SK-N-SH (cell line): ENCODE data around the gene TNIP3. TPM values are rescaled to one million over a fixed set of nuclear protein-coding genes. Genes with fewer than 3 reads are reported as not detected.

Experiments used
- CTCF ChIA-PET: fragments of 300-600, 350-600 bp; formaldehyde crosslinking; extraction: SDS; loops from one replicate; lab custom pipeline; 2021; lab: Yijun Ruan, JAX
- POLR2A ChIA-PET: fragments of 350-600 bp; sonication (Branson Sonifier 250); formaldehyde crosslinking; extraction: SDS; loops from one replicate; lab custom pipeline; 2020; ENCODE audit warnings: antibody characterized with exemption, inconsistent platforms; lab: Yijun Ruan, JAX
- DNase-seq: peaks from one replicate; pipeline ENCODE4 v3.0.0; 2012
- H2AFZ ChIP-seq: fragments of 200-600 bp; sonication (generic); 2 replicates; pipeline ENCODE4 v1.8.1; 2016; ENCODE audit warnings: antibody characterized with exemption, mild to moderate bottlenecking, low read depth
- H3F3A ChIP-seq: fragments of 200-600 bp; sonication (generic); replicated peaks from 2 replicates; pipeline ENCODE3; 2016; ENCODE audit warnings: antibody characterized with exemption, mild to moderate bottlenecking; ENCODE audit not compliant: insufficient read depth
- H3K27ac ChIP-seq, 2 experiments: fragments of 200-500 bp in 1 of 2; fragments of 200-600 bp in 1 of 2; sonication (Bioruptor generic) in 1 of 2; sonication (generic), shearing (Covaris generic) in 1 of 2; 2 replicates each; pipeline versions ENCODE4 v1.5.1 to v1.6.1; 2014 to 2016; ENCODE audit warnings: low read depth in 2 of 2, inconsistent platforms in 1 of 2, low read length in 1 of 2, mild to moderate bottlenecking in 1 of 2, mixed read lengths in 1 of 2
- H3K27me3 ChIP-seq: fragments of 200-600 bp; sonication (generic), shearing (Covaris generic); 2 replicates; pipeline ENCODE4 v1.6.1; 2016; ENCODE audit warnings: mixed run types; ENCODE audit not compliant: insufficient read depth
- H3K36me3 ChIP-seq, 2 experiments: fragments of 200-500 bp in 1 of 2; fragments of 200-600 bp in 1 of 2; sonication (Bioruptor generic) in 1 of 2; sonication (generic) in 1 of 2; replicated peaks in 1 of 2; 2 replicates each; pipeline versions ENCODE3 to v1.5.1; 2014 to 2016; ENCODE audit warnings: low read length in 1 of 2, mild to moderate bottlenecking in 1 of 2; ENCODE audit not compliant: insufficient read depth in 2 of 2, control insufficient read depth in 1 of 2
- H3K4me1 ChIP-seq, 2 experiments: fragments of 200-500 bp in 1 of 2; fragments of 200-600 bp in 1 of 2; sonication (Bioruptor generic) in 1 of 2; sonication (generic), shearing (Covaris generic) in 1 of 2; 2 replicates each; pipeline versions ENCODE4 v1.5.1 to v1.6.1; 2014 to 2016; ENCODE audit warnings: low read depth in 1 of 2, low read length in 1 of 2, mixed run types in 1 of 2; ENCODE audit not compliant: insufficient read depth in 2 of 2, control insufficient read depth in 1 of 2
- H3K4me2 ChIP-seq: fragments of 200-600 bp; sonication (generic), shearing (Covaris generic); 2 replicates; pipeline ENCODE4 v1.6.1; 2017; ENCODE audit warnings: mixed run types
- H3K4me3 ChIP-seq, 2 experiments: fragments of 200-500 bp in 1 of 2; fragments of 200-600 bp in 1 of 2; sonication (Bioruptor generic) in 1 of 2; sonication (generic), shearing (Covaris generic) in 1 of 2; 2 replicates each; pipeline versions ENCODE4 v1.5.1 to v1.8.1; 2014 to 2016; ENCODE audit warnings: low read depth in 2 of 2, inconsistent platforms in 1 of 2, low read length in 1 of 2, mild to moderate bottlenecking in 1 of 2, mixed read lengths in 1 of 2, moderate library complexity in 1 of 2
- H3K79me2 ChIP-seq: fragments of 200-600 bp; sonication (generic); 2 replicates; pipeline ENCODE4 v1.8.1; 2017; ENCODE audit warnings: mild to moderate bottlenecking; ENCODE audit not compliant: insufficient read depth
- H3K9ac ChIP-seq: fragments of 200-600 bp; sonication (generic); 2 replicates; pipeline ENCODE4 v1.6.1; 2017; ENCODE audit warnings: mixed run types
- H3K9me2 ChIP-seq: fragments of 200-600 bp; sonication (generic); 2 replicates; pipeline ENCODE4 v1.6.1; 2017; ENCODE audit warnings: mixed run types
- H3K9me3 ChIP-seq: fragments of 200-600 bp; sonication (generic); 2 replicates; pipeline ENCODE4 v1.6.1; 2017; ENCODE audit warnings: mixed run types, mild to moderate bottlenecking, moderate library complexity
- H4K20me1 ChIP-seq: fragments of 200-600 bp; sonication (generic); 2 replicates; pipeline ENCODE4 v1.6.1; 2017; ENCODE audit warnings: mild to moderate bottlenecking, mixed run types; ENCODE audit not compliant: insufficient read depth
- CHD2 ChIP-seq: fragments of 150-350 bp; IDR thresholded peaks from 2 replicates; pipeline ENCODE4 v1.6.1; 2018; ENCODE audit warnings: low read length; ENCODE audit not compliant: partially characterized antibody
- EP300 ChIP-seq, 2 experiments: IDR thresholded peaks; 2 replicates each; pipeline versions ENCODE4 v1.4.0 to v1.6.1; 2012; ENCODE audit warnings: borderline replicate concordance in 1 of 2, low read depth in 1 of 2, low read length in 1 of 2
- EZH2phosphoT487 ChIP-seq: fragments of 200-600 bp; sonication (generic); IDR thresholded peaks from 2 replicates; pipeline ENCODE4 v1.6.1; 2017; ENCODE audit warnings: low read depth, mixed run types, mild to moderate bottlenecking, antibody characterized with exemption, moderate library complexity, borderline replicate concordance
- FOXJ3 ChIP-seq: sonication (generic); formaldehyde crosslinking; IDR thresholded peaks from 2 replicates; pipeline ENCODE4 v1.5.1; 2020; ENCODE audit warnings: mild to moderate bottlenecking, missing genetic modification reagents
- GATA2 ChIP-seq: sonication (generic); formaldehyde crosslinking; IDR thresholded peaks from 2 replicates; pipeline ENCODE4 v1.5.0; 2020; ENCODE audit warnings: mild to moderate bottlenecking, missing genetic modification reagents
- JUND ChIP-seq: IDR thresholded peaks from 2 replicates; pipeline ENCODE4 v1.4.0; 2012
- NFIC ChIP-seq: IDR thresholded peaks from 2 replicates; pipeline ENCODE4 v1.4.0; 2012; ENCODE audit warnings: borderline replicate concordance
- POLR2AphosphoS5 ChIP-seq: IDR thresholded peaks from 2 replicates; pipeline ENCODE4 v1.6.1; 2012; ENCODE audit warnings: low read depth, low read length
- RCOR1 ChIP-seq: fragments of 150-350 bp; IDR thresholded peaks from 2 replicates; pipeline ENCODE4 v1.6.1; 2017; ENCODE audit warnings: antibody characterized with exemption, low read length
- RFX5 ChIP-seq: IDR thresholded peaks from 2 replicates; pipeline ENCODE4 v1.6.1; 2012; ENCODE audit warnings: mild to moderate bottlenecking, improper control_type of control experiment, low read length
- RXRA ChIP-seq: IDR thresholded peaks from 2 replicates; pipeline ENCODE4 v1.4.0; 2012; ENCODE audit warnings: low read depth, mild to moderate bottlenecking, borderline replicate concordance
- SMC3 ChIP-seq: IDR thresholded peaks from 2 replicates; pipeline ENCODE4 v1.6.1; 2012; ENCODE audit warnings: low read depth, low read length, improper control_type of control experiment
- TAF1 ChIP-seq: IDR thresholded peaks from 2 replicates; pipeline ENCODE4 v1.6.1; 2012; ENCODE audit warnings: low read depth, mild to moderate bottlenecking, low read length, moderate library complexity, borderline replicate concordance
- YY1 ChIP-seq: IDR thresholded peaks from 2 replicates; pipeline ENCODE4 v1.4.0; 2012; ENCODE audit warnings: low read depth, mild to moderate bottlenecking
- WGBS: methylation state at CpG from one replicate; pipeline ENCODE4 v1.1.6; 2017; ENCODE audit warnings: low lambda C conversion rate; 5-methylcytosine and 5-hydroxymethylcytosine counted together
- polyA plus RNA-seq, 3 experiments: library from polyadenylated mRNA; depleted of rRNA; stranded (reverse); fragments of >200 nt; gene quantifications; 2 replicates each; pipeline ENCODE4 v1.2.3, GENCODE V29; 2012
- TF ChIP-seq, protein P1 (sequence below): IDR thresholded peaks from 2 replicates; pipeline ENCODE4 v1.6.1; 2012; ENCODE audit warnings: mild to moderate bottlenecking, low read depth, low read length, moderate library complexity
- TF ChIP-seq, protein P2 (sequence below): IDR thresholded peaks from 2 replicates; pipeline ENCODE4 v1.4.0; 2012; ENCODE audit warnings: low read depth, borderline replicate concordance
- TF ChIP-seq, protein P3 (sequence below): IDR thresholded peaks from 2 replicates; pipeline ENCODE4; 2012
- TF ChIP-seq, protein P4 (sequence below): IDR thresholded peaks from 2 replicates; pipeline ENCODE4 v1.4.0; 2012; ENCODE audit warnings: low read depth, borderline replicate concordance

Gene TNIP3
- polyA plus RNA-seq, 1 of the 3 experiments (the other 2 are of a cell fraction): 0.15 TPM

DNA sequence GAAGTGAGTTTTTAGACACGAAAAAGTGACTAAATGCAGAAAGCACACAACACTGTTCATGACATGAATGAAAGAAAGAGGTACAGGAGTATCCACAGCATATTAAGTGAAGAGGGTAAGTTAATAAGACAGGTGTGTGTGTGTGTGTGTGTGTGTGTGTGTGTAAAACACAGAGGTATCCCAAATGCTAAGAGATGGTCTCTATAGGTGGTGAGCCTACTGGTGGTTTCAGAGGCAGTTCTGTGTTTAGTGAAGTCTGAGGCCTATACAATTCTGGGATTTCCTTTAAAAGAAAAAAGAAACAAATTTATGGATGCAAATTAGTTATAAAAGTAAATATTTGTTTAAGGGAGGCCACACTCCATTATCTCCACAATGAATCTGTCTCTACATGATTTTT is 17.4 kb upstream of the TNIP3 start:
- POLR2A ChIA-PET: no interaction called here
- Histone ChIP-seq H3K4me2 (no peak overlapping the region), H3K9ac (no peak overlapping the region), H4K20me1 (no peaks in the 10 kb centered on the region), H3F3A (no peaks in the 10 kb centered on the region), H2AFZ (peak overlapping the region; percentile 81; the same call in 1 of the 2 replicates), H3K27me3 (no peaks in the 10 kb centered on the region), H3K4me1 (no peaks in the 10 kb centered on the region), H3K27ac (no peak overlapping the region), H3K79me2 (no peaks in the 10 kb centered on the region), H3K9me3 (no peaks in the 10 kb centered on the region), H3K9me2 (no peaks in the 10 kb centered on the region), H3K4me3 (no peak overlapping the region), H3K36me3 (no peaks in the 10 kb centered on the region)
- WGBS: 51% methylated on average over 1 of the region's 1 CpG
- CTCF ChIA-PET: interaction anchor here (1.1 kb wide), 1 partner anchor 11 kb away, joined by 5 read pairs; no protein-coding TSS in a partner anchor
- TF ChIP-seq SMC3 (no peak), JUND (no peak), GATA2 (no peak), POLR2AphosphoS5 (no peak), FOXJ3 (CRISPR knock-in tag) (no peak), NFIC (no peak), CHD2 (no peak), EZH2phosphoT487 (no peak), RXRA (no peak), RCOR1 (no peak), YY1 (no peak), RFX5 (no peak), TAF1 (no peak), EP300 (IDR thresholded peaks at IDR 0.05; ENCODE audit: borderline replicate concordance in 1 of 2, low read depth in 1 of 2, low read length in 1 of 2) (no peak)
- TF ChIP-seq, protein P1, sequence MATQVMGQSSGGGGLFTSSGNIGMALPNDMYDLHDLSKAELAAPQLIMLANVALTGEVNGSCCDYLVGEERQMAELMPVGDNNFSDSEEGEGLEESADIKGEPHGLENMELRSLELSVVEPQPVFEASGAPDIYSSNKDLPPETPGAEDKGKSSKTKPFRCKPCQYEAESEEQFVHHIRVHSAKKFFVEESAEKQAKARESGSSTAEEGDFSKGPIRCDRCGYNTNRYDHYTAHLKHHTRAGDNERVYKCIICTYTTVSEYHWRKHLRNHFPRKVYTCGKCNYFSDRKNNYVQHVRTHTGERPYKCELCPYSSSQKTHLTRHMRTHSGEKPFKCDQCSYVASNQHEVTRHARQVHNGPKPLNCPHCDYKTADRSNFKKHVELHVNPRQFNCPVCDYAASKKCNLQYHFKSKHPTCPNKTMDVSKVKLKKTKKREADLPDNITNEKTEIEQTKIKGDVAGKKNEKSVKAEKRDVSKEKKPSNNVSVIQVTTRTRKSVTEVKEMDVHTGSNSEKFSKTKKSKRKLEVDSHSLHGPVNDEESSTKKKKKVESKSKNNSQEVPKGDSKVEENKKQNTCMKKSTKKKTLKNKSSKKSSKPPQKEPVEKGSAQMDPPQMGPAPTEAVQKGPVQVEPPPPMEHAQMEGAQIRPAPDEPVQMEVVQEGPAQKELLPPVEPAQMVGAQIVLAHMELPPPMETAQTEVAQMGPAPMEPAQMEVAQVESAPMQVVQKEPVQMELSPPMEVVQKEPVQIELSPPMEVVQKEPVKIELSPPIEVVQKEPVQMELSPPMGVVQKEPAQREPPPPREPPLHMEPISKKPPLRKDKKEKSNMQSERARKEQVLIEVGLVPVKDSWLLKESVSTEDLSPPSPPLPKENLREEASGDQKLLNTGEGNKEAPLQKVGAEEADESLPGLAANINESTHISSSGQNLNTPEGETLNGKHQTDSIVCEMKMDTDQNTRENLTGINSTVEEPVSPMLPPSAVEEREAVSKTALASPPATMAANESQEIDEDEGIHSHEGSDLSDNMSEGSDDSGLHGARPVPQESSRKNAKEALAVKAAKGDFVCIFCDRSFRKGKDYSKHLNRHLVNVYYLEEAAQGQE: no peak
- TF ChIP-seq, protein P2, sequence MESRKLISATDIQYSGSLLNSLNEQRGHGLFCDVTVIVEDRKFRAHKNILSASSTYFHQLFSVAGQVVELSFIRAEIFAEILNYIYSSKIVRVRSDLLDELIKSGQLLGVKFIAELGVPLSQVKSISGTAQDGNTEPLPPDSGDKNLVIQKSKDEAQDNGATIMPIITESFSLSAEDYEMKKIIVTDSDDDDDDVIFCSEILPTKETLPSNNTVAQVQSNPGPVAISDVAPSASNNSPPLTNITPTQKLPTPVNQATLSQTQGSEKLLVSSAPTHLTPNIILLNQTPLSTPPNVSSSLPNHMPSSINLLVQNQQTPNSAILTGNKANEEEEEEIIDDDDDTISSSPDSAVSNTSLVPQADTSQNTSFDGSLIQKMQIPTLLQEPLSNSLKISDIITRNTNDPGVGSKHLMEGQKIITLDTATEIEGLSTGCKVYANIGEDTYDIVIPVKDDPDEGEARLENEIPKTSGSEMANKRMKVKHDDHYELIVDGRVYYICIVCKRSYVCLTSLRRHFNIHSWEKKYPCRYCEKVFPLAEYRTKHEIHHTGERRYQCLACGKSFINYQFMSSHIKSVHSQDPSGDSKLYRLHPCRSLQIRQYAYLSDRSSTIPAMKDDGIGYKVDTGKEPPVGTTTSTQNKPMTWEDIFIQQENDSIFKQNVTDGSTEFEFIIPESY: no peak
- TF ChIP-seq, protein P3, sequence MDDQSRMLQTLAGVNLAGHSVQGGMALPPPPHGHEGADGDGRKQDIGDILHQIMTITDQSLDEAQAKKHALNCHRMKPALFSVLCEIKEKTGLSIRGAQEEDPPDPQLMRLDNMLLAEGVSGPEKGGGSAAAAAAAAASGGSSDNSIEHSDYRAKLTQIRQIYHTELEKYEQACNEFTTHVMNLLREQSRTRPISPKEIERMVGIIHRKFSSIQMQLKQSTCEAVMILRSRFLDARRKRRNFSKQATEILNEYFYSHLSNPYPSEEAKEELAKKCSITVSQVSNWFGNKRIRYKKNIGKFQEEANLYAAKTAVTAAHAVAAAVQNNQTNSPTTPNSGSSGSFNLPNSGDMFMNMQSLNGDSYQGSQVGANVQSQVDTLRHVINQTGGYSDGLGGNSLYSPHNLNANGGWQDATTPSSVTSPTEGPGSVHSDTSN: no peak
- TF ChIP-seq, protein P4, sequence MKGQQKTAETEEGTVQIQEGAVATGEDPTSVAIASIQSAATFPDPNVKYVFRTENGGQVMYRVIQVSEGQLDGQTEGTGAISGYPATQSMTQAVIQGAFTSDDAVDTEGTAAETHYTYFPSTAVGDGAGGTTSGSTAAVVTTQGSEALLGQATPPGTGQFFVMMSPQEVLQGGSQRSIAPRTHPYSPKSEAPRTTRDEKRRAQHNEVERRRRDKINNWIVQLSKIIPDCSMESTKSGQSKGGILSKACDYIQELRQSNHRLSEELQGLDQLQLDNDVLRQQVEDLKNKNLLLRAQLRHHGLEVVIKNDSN: no peak
- DNase-seq: no peak
